Right lobe of liver (tissue), 6 donors: ENCODE results near the gene PTPRD. TPM values are rescaled to one million over a fixed set of nuclear protein-coding genes. Genes with fewer than 3 reads are reported as not detected.

Experiments
- ATAC-seq, 4 donors: fragments of 200-7000 bp; cut with Tn5 transposase; one replicate each; pipeline ENCODE4 v1.9.1; 2020; ENCODE audit warnings: mild to moderate bottlenecking in 4 of 4, moderate library complexity in 4 of 4
- DNase-seq, 3 donors: peaks; one replicate each; pipeline ENCODE4 v3.0.0-alpha.2; 2020
- H3K27ac ChIP-seq, 3 donors: fragments of 200-600 bp; one replicate each; pipeline ENCODE4 v1.8.0; 2022
- H3K27me3 ChIP-seq, 2 donors: fragments of 200-600 bp; one replicate each; pipeline ENCODE4 v1.8.0; 2022
- H3K36me3 ChIP-seq, 4 donors: fragments of 200-600 bp; sonication (generic) in 1 of 4; one replicate each; pipeline versions ENCODE4 v1.5.1 to v1.8.0; 2017 to 2022; ENCODE audit warnings: control low read depth in 1 of 4
- H3K4me1 ChIP-seq, 4 donors: fragments of 200-600 bp; sonication (generic) in 1 of 4; one replicate each; pipeline versions ENCODE4 v1.5.1 to v1.8.0; 2017 to 2022; ENCODE audit warnings: control low read depth in 1 of 4
- H3K4me3 ChIP-seq, 3 donors: fragments of 200-600 bp; one replicate each; pipeline ENCODE4 v1.8.0; 2022
- H3K9me3 ChIP-seq, 4 donors: fragments of 200-600 bp; sonication (generic) in 1 of 4; one replicate each; pipeline versions ENCODE4 v1.5.1 to v1.8.0; 2017 to 2022; ENCODE audit warnings: control low read depth in 1 of 4
- POLR2A ChIP-seq: fragments of 450-650 bp; IDR thresholded peaks from one replicate; pipeline ENCODE4 v1.6.1; 2017; ENCODE audit warnings: antibody characterized with exemption, mild to moderate bottlenecking
- WGBS: methylation state at CpG from one replicate; pipeline ENCODE4 v1.1.6; 2018; ENCODE audit warnings: low coverage, low lambda C conversion rate; ENCODE audit not compliant: insufficient coverage; ENCODE audit errors: missing lambda C conversion rate; 5-methylcytosine and 5-hydroxymethylcytosine counted together
- intact Hi-C, 2 donors: fragments of 100-400 bp; cut with DNase I; formaldehyde crosslinking; loops; one replicate each; pipeline versions ENCODE4 v1.11.2 to v1.14.1; 2022
- total RNA-seq, 6 experiments: library from RNA; depleted of rRNA in 2 of 6; stranded (reverse); fragments of >200 nt in 2 of 6; fragmentation: NEBNext Ultra II Directional in 3 of 6; extraction: Animal tissue kit (Norgen Biotek cat#: 25700) in 3 of 6; gene quantifications; one replicate each; pipeline versions ENCODE4 v1.1.0 to v1.2.4, GENCODE V29; 2016 to 2023
- TF ChIP-seq, protein P1 (sequence below), 4 donors: fragments of 200-600 bp in 3 of 4; fragments of 450-650 bp in 1 of 4; IDR thresholded peaks; one replicate each; pipeline versions ENCODE4 v1.5.1 to v1.8.0; 2016 to 2022; ENCODE audit warnings: antibody characterized with exemption in 4 of 4, mild to moderate bottlenecking in 2 of 4
- donor health status: DM: no; HTN: yes; CAD: no.
- donor health status: DM: no; HTN: no; CAD: no.
- donor health status: DM: no; HTN: no; CAD: no.
- donor health status: DM: no; HTN: yes; CAD: no.
- donor health status: DM: no; HTN: yes; CAD: no.

Gene PTPRD
- total RNA-seq, 6 experiments from 2014 or later, result 5.4 to 29.8 (median 13.9) TPM

GRCh38 chr9:10403283-10403682 lies 209.5 kb downstream of the PTPRD start:
- TF ChIP-seq, protein P1, sequence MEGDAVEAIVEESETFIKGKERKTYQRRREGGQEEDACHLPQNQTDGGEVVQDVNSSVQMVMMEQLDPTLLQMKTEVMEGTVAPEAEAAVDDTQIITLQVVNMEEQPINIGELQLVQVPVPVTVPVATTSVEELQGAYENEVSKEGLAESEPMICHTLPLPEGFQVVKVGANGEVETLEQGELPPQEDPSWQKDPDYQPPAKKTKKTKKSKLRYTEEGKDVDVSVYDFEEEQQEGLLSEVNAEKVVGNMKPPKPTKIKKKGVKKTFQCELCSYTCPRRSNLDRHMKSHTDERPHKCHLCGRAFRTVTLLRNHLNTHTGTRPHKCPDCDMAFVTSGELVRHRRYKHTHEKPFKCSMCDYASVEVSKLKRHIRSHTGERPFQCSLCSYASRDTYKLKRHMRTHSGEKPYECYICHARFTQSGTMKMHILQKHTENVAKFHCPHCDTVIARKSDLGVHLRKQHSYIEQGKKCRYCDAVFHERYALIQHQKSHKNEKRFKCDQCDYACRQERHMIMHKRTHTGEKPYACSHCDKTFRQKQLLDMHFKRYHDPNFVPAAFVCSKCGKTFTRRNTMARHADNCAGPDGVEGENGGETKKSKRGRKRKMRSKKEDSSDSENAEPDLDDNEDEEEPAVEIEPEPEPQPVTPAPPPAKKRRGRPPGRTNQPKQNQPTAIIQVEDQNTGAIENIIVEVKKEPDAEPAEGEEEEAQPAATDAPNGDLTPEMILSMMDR (IDR thresholded peaks at IDR 0.05), result no peak
- no peak for TF ChIP-seq POLR2A
- no peak overlapping the region for H3K4me3 ChIP-seq
- ATAC-seq (no peak), DNase-seq (no peak)
- no peaks in the 10 kb centered on the region for H3K27me3 ChIP-seq
- intact Hi-C loops, result no loop called here
- WGBS, result 70% methylated on average over 1 of the region's 1 CpG
- H3K36me3 ChIP-seq, result no peaks in the 10 kb centered on the region
- no peak overlapping the region for H3K27ac ChIP-seq
- H3K9me3 ChIP-seq, result no peaks in the 10 kb centered on the region
- no peaks in the 10 kb centered on the region for H3K4me1 ChIP-seq

- ATAC-seq (no peak), DNase-seq (no peak)
- intact Hi-C loops, result no loop called here
- Histone ChIP-seq H3K36me3 (no peaks in the 10 kb centered on the region), H3K4me1 (no peaks in the 10 kb centered on the region), H3K4me3 (no peak overlapping the region), H3K27me3 (no peaks in the 10 kb centered on the region), H3K9me3 (no peaks in the 10 kb centered on the region), H3K27ac (no peak overlapping the region)
- 27% methylated on average over 2 of the region's 2 CpGs for WGBS
- no peak for TF ChIP-seq POLR2A
- TF ChIP-seq, protein P1 (IDR thresholded peaks at IDR 0.05), result no peak
Measured at GRCh38 chr9:10396615-10397014, 216.2 kb downstream of the PTPRD start.

GRCh38 chr9:10387282-10387681 lies 225.5 kb downstream of the PTPRD start:
- H3K36me3 ChIP-seq, result no peaks in the 10 kb centered on the region
- no peaks in the 10 kb centered on the region for H3K27me3 ChIP-seq
- TF ChIP-seq, protein P1 (IDR thresholded peaks at IDR 0.05), result no peak
- no peak for TF ChIP-seq POLR2A
- no peak for ATAC-seq
- H3K4me3 ChIP-seq, result no peak overlapping the region
- 50% methylated on average over 1 of the region's 1 CpG for WGBS
- intact Hi-C loops, result no loop called here
- H3K4me1 ChIP-seq, result no peaks in the 10 kb centered on the region
- DNase-seq, result no peak
- no peaks in the 10 kb centered on the region for H3K9me3 ChIP-seq
- no peak overlapping the region for H3K27ac ChIP-seq

GRCh38 chr9:10371824-10372223 lies 241.0 kb downstream of the PTPRD start:
- TF ChIP-seq, protein P1 (IDR thresholded peaks at IDR 0.05), result no peak
- no peak for TF ChIP-seq POLR2A
- intact Hi-C loops, result no loop called here
- no peak for ATAC-seq

DNA sequence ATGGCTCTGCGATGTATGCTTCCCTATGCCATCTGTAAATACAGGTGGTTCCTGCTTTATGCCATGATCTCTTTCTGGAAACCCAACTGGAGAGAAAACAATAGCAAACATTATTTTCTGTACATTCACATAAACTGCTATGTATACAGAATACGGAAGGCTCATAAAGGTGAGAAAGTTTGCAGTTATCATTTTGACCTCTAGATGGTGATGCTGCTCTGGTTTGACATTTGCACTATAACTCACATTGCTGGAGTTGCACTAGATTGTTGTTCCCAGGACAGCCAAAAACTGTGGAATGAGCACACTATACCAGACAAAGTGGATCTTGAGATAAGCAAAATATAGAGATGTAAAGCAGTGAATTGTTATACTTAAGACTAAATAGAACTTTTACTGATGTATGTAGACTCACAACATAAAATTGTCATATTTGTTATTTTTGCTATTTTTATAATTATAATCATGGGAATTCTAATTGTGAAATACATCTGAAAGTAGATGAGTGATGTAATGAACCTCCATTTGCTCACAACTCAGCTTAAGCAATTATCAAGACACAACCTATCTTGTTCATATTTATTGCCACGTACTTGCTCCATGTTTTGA lies 246.5 kb downstream of the PTPRD start:
- Histone ChIP-seq H3K9me3 (no peaks in the 10 kb centered on the region), H3K27ac (no peak overlapping the region), H3K4me1 (no peaks in the 10 kb centered on the region), H3K4me3 (no peak overlapping the region), H3K36me3 (no peaks in the 10 kb centered on the region), H3K27me3 (no peaks in the 10 kb centered on the region)
- no peak for TF ChIP-seq POLR2A
- TF ChIP-seq, protein P1 (IDR thresholded peaks at IDR 0.05), result peak; percentile 49 to 64 (median 60)
- WGBS, result 30% methylated on average over 3 of the region's 3 CpGs
- intact Hi-C loops, result no loop called here
- no peak for DNase-seq
- peak; percentile 79 to 90 (median 86) for ATAC-seq

More at GRCh38 chr9:10371824-10372223, 241.0 kb downstream of the PTPRD start:
- Histone ChIP-seq H3K4me3 (no peak overlapping the region), H3K4me1 (no peaks in the 10 kb centered on the region), H3K27ac (no peak overlapping the region), H3K9me3 (no peaks in the 10 kb centered on the region), H3K36me3 (no peaks in the 10 kb centered on the region), H3K27me3 (no peaks in the 10 kb centered on the region)
- no peak for DNase-seq
